Fibroblast of pulmonary artery (primary cell): Measurements from ENCODE around the gene ALOX5AP.
A peak's percentile ranks its signal among the peaks of the same experiment; 100 is the strongest.

Source experiments
- DNase-seq: peaks from one replicate; pipeline ENCODE4 v3.0.0-alpha.2; 2010; ENCODE audit warnings: low read depth
- H3K4me3 ChIP-seq: replicated peaks from 2 replicates; pipeline ENCODE4 v1.5.1; 2011; ENCODE audit warnings: low read depth, mild to moderate bottlenecking, control low read depth, low read length, moderate library complexity
- TF ChIP-seq, protein P1 (sequence below): IDR thresholded peaks from 2 replicates; pipeline ENCODE4 v1.5.1; 2011; ENCODE audit warnings: mild to moderate bottlenecking, control low read depth, low read length, inconsistent platforms; ENCODE audit errors: missing control alignments

ALOX5AP gene

DNA sequence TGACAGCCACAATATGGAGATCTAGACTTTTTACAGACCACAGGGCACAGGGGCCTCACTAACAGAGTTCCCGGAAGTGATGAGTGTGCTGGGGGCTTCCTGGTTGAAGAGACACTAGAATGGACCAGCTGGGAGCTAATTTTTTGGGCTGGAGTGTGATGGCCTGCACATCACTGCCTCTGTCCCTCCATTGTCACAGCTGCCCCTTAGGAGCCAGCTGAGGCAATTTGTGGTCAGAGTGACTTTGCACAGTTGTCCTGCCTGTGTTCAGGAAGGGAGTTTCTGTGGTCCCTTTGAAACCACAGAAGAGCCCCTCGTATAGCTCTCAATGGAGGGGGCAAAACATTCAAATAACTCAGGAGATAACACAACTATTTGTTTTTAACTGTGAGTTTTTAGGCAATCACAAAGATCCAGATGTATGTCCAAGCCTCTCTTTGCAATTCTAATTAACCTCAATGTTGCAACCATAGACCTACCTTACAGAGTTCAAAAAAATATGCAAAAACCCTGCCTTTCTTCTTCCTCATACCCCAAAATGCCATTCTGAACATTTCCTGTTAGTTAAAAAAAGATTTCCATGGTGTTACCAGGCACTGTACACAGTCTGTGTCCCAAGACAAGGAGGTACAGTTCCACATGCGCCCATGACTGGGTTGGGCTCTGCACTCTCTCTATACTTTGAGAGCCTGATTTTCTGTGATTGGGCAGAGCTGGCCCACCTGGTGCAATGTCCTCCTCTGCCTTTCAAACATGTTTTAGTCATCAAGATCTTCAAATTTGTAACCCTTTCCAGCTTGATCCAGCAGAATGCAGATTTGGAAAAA is 2.4 kb downstream of the ALOX5AP start:
- TF ChIP-seq, protein P1, sequence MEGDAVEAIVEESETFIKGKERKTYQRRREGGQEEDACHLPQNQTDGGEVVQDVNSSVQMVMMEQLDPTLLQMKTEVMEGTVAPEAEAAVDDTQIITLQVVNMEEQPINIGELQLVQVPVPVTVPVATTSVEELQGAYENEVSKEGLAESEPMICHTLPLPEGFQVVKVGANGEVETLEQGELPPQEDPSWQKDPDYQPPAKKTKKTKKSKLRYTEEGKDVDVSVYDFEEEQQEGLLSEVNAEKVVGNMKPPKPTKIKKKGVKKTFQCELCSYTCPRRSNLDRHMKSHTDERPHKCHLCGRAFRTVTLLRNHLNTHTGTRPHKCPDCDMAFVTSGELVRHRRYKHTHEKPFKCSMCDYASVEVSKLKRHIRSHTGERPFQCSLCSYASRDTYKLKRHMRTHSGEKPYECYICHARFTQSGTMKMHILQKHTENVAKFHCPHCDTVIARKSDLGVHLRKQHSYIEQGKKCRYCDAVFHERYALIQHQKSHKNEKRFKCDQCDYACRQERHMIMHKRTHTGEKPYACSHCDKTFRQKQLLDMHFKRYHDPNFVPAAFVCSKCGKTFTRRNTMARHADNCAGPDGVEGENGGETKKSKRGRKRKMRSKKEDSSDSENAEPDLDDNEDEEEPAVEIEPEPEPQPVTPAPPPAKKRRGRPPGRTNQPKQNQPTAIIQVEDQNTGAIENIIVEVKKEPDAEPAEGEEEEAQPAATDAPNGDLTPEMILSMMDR: no peak
- H3K4me3 ChIP-seq: no peak overlapping the region
- DNase-seq: no peak

DNA sequence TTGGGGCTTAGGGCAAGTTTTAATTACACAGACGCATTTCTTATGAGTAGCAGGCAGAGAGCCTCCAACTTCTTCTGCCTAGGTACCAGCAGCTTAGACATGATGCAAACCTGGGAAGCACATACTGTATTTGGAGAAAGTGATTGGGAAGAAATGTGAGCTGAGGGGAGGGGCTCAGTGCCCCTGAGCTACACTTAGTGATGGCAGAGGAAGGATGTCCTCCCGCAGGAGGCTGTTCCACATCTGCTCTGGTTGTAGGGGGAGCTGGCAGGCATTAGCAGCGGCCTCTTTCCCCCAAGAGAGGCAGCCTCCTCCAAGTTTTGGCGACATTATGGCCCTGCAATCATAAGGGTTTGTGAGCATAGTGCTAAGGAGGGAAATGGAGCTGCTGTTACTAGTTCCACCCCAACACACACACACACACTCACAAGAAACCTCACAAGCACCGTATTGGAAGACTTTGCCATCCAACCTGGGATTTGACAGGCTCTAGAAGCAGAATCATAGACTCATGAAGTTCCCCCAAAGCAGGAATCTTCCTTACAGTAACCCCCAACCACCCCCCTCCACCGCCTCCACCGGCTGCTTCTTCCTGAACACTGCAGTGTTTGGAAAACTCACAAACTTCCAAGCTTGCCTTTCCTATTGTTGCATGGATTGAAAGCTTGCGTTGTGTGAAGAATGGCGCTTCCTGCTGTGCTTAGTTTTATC is 3.3 kb downstream of the ALOX5AP start:
- TF ChIP-seq, protein P1: no peak
- H3K4me3 ChIP-seq: no peak overlapping the region
- no peak for DNase-seq

DNA sequence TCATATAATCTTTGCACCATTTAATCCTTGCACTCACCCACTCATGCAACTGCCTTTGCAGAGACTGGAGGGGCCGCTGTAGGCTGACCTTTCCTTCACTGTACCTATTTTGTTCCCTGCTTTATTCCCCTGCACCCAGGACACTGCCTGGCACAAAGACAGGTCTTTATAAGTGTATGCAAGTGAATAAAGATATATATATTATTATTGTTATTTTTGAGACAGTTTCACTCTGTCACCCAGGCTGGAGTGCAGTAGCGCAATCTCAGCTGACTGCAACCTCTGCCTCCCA is 3.8 kb downstream of the ALOX5AP start:
- DNase-seq: no peak
- TF ChIP-seq, protein P1: no peak
- no peak overlapping the region for H3K4me3 ChIP-seq

DNA sequence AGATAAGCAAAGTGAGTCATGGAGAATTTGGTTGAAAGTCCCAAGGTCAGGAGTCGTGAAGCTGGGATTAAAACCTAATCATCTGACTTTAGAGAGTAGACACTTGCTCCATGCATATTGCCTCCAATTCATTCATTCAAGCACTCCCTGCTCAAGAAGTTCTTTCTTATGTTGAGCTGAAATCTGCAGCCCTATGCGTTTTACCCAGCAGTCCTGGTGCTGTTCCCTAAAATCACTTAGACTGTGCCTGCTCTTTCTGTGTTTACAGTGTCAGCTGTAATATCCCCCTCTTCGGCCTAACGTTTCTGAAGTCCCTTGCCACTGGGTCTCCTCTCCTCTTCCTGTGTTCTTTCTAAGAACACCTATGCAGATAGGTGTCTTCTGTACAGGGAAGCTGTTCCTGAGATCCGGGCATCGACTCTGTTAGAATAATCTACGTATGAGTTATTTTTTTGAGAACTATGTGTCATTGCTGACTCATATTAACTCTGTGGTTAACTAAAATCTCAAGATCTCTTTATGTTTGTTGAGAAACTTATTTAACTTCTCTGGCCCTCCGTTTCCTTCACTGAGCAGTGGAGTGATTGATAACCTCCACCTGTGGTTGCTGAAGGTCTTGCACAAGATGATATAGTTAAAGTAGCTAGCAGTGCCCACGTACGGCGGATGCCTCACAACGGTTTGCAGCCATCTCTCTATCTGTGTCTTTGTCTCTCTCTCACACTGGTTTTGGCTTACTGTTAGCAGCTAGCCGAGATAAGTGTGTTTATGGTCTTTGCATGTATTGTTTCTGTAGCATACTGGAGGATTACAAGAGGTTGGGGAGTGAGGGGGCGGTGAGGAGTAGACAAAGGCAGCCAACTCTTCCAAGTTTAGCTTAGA is 4.7 kb downstream of the ALOX5AP start:
- peak; percentile 92 for DNase-seq
- peak overlapping the region; percentile 36 for H3K4me3 ChIP-seq
- TF ChIP-seq, protein P1: no peak

DNA sequence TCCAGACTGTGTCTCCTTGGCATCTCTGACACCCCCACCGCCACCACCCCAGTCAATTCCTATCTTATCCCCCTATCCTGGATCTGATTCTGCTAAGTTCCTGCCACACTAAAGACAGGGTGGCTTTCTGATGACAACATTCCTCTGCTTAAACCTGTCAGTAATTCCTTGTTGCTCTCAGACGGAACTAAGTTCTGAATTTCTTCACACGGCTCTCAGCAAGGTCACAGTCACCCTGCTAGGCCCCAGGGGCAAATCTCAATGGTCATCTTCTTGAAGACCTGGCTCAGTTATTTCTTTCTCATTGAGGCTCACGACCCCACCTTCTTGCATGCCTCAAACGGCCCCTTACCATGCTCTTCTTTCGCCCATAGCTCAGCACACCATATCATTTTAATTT is 7.6 kb downstream of the ALOX5AP start:
- DNase-seq: no peak
- no peak overlapping the region for H3K4me3 ChIP-seq
- TF ChIP-seq, protein P1: no peak

DNA sequence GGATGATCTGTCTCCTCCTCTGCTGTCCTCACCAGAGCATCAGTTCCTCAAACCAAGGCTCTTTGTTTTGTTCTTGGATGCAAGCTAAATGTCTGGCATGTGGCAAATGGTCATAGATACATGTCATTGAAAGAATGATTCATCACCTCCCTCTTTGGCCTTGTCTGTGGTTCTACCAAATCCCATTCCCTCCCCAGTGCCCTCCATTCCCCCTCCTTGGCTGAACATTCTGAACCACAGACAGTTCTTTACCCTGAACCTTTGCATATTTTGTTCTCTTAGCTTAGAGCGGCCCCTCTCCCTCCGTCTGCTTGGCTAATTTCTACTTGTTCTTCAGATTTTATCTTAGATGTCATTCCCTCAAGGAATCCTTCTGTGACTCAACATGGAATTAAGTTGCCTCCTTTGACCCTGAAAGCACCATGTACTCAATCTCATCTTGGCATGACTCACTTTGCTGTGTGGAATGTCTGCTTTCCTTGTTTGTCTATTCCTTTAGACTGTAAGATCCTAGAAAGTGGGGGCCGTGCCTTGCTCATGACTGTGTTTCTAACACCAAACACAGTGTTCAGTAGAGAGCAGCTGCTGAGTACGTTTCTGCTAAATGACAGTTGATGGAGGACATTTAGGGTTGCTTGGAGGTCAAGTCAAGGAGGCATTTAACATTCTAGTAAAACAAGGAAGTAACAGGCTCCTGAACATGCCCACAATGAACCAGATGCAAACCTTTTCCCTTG is 8.1 kb downstream of the ALOX5AP start:
- H3K4me3 ChIP-seq: no peak overlapping the region
- DNase-seq: peak; percentile 98
- TF ChIP-seq, protein P1: no peak
